ENCODE measurements around the gene TFAP2A.

The TFAP2A gene

GRCh38 chr6:10425975-10426780 lies 11.3 kb upstream of the TFAP2A start:
- no peak for DNase-seq

GRCh38 chr6:10425176-10425974 lies 10.5 kb upstream of the TFAP2A start:
- no peak for DNase-seq

- no peak for DNase-seq
Measured at GRCh38 chr6:10424040-10424439, 9.2 kb upstream of the TFAP2A start.

GRCh38 chr6:10422737-10423034 lies 7.8 kb upstream of the TFAP2A start:
- no peak for DNase-seq

- DNase-seq: no peak
Measured at GRCh38 chr6:10421921-10422736, 7.3 kb upstream of the TFAP2A start.

GRCh38 chr6:10421158-10421920 lies 6.5 kb upstream of the TFAP2A start:
- DNase-seq: no peak

GRCh38 chr6:10420546-10421157 lies 5.8 kb upstream of the TFAP2A start:
- no peak for DNase-seq

- DNase-seq: no peak
Measured at GRCh38 chr6:10419749-10420545, 5.1 kb upstream of the TFAP2A start.

- no peak for DNase-seq
Measured at GRCh38 chr6:10418862-10419748, 4.2 kb upstream of the TFAP2A start.

- DNase-seq: no peak
Measured at GRCh38 chr6:10418361-10418861, 3.5 kb upstream of the TFAP2A start.

GRCh38 chr6:10417681-10418104 lies 2.8 kb upstream of the TFAP2A start:
- no peak for DNase-seq

- DNase-seq: no peak
Measured at GRCh38 chr6:10416863-10417641, 2.2 kb upstream of the TFAP2A start.

GRCh38 chr6:10416516-10416862 lies 1.6 kb upstream of the TFAP2A start:
- DNase-seq: no peak

- no peak for DNase-seq
Measured at GRCh38 chr6:10415617-10416480, 975 bp upstream of the TFAP2A start.

GRCh38 chr6:10413850-10414738 lies 780 bp downstream of the TFAP2A start:
- DNase-seq: no peak

- DNase-seq: no peak
Measured at GRCh38 chr6:10413262-10413849, 1.5 kb downstream of the TFAP2A start.

Data from fibroblast of skin of right quadriceps (primary cell).